Skin epidermis (tissue), 12 donors: Measurements from ENCODE around the gene UROC1.

Source experiments
- H3K27ac ChIP-seq, 21 experiments: fragments of 200-600 bp; sonication (generic) in 11 of 21; one replicate each; pipeline ENCODE4 v1.5.0; 2020; ENCODE audit warnings: mild to moderate bottlenecking in 3 of 21, inconsistent platforms in 2 of 21, moderate library complexity in 2 of 21
- H3K4me3 ChIP-seq, 7 experiments: fragments of 200-600 bp; sonication (generic) in 2 of 7; one replicate each; pipeline ENCODE4 v1.5.0; 2020; ENCODE audit warnings: inconsistent platforms in 2 of 7, mild to moderate bottlenecking in 2 of 7, moderate library complexity in 1 of 7

The UROC1 gene

DNA sequence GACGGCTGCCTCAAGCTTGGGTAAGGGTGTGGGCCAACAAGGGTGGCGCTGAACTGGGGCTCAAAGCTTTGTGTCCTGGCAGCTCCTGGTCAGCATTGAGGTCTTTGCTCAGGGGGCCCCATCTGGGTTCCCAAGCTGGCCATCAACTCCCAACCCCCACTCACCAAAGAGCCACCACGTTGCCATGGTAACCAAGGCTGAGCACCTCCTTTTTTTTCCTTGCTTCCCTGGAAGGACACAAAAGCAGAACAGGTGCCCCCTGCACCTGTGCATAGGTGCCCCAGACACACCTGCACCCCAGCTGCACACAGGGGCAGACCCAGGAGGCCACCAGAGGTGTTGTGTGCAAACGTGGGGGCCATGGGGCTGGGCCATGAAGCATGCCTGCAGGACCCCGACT is 16.5 kb downstream of the UROC1 start:
- no peak overlapping the region for H3K4me3 ChIP-seq

DNA sequence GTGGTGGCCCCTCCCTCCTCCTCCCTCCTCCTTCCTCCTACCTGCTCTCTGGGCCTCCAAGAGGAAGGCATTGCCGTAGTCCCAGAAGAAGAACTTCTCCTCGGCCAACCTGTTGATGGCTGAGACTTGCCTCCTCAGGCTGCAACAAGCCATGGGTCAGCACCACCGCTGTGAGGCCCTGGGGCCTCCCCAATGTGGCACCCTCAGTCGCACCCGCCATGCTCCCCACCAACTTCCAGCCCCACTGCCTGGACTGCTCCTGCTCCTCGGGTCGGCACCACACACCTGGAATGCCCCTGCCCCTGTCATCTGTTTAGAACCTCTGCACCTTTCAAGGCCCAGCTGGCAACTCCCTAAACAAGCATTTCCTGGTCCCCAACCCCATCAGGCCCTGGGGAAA is 17.6 kb downstream of the UROC1 start:
- Histone ChIP-seq H3K27ac (no peak overlapping the region), H3K4me3 (no peak overlapping the region)

More for the DNA sequence above, 16.5 kb downstream of the UROC1 start:
- H3K27ac ChIP-seq = no peak overlapping the region

DNA sequence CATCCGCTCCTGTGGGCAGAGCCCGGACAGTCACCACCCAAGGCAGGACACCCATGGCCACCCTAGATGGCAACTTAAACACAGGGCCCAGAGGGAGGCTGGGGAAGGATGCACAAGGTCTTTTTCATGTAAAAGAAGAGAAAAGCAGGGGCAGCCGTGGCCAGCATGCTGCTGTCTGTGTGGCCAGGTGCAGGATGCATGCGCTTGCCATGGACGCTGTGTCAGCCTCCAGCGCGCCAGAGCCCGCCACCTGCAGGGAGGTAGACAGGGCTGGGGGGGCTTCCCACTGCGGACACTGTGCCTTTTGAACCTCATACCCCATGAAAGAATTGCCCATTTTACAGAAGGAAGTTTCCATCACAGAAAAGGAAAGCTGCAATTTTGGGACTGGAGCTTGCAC is 18.2 kb downstream of the UROC1 start:
- H3K4me3 ChIP-seq = no peak overlapping the region

DNA sequence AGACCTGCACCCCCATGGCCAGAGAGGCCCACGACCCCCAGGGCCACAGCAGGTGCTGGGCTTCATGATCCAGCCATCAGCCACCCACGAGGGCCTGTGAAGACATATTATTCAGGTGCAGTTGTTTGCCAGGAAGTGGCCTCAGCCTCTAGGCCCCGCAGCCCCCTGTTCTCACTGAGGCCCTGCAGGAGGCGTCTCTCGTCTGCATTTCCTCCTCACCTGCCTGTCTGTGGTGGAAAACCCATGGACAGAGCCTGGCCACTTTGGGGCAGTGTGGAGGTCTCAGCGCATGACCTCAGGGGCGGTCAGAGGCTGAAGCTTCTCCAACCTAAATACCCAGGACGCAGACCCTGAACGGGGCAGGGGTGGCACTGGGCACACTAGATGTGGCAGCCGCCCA is 18.6 kb downstream of the UROC1 start:
- H3K4me3 ChIP-seq = no peak overlapping the region
- H3K27ac ChIP-seq = no peak overlapping the region

More for the DNA sequence above, 18.2 kb downstream of the UROC1 start:
- no peak overlapping the region for H3K27ac ChIP-seq

DNA sequence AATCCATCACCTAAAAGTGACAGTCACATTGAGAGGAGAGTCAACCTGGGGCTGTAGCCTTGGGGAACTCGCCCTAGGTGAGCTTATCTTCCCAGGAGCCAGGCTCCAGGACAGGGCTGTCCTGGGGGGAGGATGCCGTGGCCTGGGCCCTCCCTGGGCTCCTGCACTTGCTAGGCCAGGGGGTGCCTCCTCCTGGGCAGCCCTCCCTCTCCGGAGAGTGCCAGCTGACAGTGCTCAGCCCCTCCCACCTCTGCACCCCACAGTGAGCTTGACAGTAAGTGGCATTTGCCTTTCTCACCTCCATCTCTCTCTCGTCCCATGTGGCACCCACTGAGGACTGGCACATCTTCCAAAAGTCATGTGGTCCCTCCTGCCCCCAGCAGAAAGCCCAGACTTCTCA is 19.1 kb downstream of the UROC1 start:
- Histone ChIP-seq H3K4me3 (no peak overlapping the region), H3K27ac (no peak overlapping the region)

DNA sequence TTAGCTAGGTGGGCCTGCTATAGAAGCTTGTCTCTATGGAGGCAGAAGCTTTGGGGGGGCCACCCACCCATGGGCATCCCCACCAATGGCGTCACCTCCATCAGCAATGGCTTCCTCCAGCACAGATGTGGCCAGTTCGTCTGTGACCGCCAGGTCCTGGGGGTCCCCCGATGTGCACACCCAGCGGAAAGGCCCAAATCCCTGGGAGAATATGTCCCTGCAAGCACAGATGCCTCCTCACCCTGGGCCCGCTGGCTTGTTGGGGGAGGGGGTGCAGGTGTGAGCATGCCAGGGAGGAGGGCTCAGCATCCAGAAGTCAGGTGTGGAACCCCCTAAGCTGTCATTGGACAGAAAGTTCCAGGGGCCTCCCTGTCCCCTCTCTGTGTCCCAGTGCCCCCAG is 19.6 kb downstream of the UROC1 start:
- H3K27ac ChIP-seq = no peak overlapping the region

DNA sequence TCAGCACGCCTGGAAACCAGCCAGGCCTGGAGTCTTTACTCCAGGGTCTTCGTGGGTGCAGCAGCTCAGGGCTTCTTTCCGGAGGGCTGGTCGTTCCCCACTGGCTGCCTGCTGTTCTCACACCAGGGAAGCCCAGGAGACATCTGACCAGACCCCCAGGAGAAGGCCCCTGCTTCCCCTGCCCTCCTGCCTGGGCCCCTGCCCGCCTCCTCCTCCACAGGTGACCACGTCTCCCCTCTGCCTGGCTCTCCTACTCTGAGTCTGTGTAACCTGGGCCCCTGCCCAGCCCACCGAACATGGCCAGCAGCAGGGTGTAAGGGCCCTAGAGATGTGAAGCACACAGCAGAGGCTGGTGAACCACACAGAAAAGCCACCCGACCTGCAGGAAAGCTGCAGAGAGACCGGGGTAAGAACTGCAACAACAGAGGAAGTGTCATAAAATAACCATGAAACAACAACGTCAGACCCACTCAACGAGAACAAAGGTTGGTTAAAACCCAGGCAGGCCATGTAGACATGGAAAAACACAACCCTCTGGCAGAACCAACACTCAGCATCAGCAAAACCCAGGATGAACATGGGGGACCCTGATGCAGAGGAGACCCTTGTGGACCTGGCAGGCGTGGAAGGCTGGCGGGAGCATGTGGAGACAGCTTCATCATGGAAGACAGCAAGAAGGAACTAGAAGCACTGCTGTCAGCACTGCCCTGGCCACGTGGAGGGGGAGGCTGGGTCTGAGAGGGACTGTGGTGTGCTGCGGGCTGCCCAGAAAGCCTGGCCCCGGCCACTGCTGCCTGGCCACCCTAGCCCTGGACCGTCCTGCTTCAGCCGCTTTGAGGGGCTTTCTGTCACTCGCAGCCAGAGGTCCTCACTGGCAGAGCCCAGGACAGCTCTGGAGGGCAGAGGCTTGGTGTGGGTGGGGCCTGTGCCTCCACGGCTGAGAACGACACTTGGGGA is 20.4 kb downstream of the UROC1 start:
- Histone ChIP-seq H3K4me3 (no peak overlapping the region), H3K27ac (no peak overlapping the region)

More for the DNA sequence above, 19.6 kb downstream of the UROC1 start:
- no peak overlapping the region for H3K4me3 ChIP-seq

DNA sequence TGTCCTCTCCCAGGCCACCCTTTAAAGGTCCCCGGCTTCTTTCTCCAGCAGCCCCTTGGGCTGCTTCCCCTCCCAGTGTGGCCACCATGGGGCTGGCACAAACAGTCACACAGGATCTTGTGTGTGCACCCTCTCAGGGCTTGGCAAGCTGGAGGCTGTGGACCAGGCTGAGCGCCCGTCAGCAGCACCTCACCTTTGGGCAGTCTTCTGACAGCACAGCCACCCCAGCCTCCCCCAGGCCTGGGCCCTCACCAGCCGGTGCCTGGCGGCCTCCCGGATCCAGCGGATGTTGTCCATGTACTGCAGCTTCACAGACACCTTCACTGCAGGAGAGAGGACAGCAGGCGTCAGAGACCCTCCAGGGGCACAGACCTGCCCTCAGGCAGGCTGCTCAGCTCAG is 21.8 kb downstream of the UROC1 start:
- H3K27ac ChIP-seq = no peak overlapping the region
- H3K4me3 ChIP-seq = no peak overlapping the region

DNA sequence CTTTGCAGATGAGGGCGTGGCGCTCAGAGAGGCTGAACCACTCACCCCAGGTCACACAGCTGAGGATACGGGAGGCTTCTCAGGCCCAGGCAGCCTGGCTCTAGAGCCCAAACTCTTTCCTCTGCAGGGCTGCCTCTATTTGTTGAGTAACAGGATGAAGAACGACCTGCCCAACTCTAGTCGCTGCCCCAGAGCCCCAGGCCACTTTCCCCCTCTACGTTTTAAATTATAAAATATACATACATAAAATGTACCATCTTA is 22.7 kb downstream of the UROC1 start:
- H3K27ac ChIP-seq = no peak overlapping the region
- H3K4me3 ChIP-seq = no peak overlapping the region

DNA sequence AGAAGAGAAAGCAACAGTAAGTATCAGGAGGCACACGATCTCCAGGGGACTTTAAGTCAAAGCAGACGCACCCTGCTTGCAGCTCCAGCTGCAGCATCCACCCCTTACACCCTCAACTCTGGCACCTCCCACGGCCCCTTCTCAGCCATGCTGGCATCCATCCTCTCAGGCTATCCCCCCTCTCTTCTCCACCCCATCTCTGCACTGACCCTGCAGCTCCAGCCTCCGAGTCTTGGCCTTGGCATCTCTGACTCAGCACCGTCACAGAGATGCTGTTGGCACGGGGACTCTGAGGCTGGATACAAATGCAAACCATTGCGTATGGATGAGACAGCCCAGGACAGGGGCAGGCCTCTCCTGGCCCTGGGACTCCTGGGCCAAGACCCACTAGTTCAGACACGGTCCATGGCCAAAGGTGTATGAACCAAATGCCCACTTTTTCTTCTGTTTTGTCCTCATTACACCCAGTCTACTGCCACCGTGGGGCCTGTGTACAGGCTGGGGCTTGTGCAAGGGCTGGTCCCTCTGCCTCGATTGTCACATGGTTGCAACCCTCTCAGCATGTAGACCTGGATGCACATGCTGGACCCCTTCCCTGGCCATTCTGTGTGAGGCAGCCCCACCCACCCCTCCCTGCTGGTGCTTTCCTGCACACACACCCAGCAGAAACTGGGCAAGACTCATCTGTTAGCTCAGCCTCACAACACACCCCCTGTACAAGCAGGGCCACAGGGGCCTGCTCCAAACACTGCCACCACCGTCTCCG is 23.2 kb downstream of the UROC1 start:
- no peak overlapping the region for H3K4me3 ChIP-seq
- no peak overlapping the region for H3K27ac ChIP-seq

DNA sequence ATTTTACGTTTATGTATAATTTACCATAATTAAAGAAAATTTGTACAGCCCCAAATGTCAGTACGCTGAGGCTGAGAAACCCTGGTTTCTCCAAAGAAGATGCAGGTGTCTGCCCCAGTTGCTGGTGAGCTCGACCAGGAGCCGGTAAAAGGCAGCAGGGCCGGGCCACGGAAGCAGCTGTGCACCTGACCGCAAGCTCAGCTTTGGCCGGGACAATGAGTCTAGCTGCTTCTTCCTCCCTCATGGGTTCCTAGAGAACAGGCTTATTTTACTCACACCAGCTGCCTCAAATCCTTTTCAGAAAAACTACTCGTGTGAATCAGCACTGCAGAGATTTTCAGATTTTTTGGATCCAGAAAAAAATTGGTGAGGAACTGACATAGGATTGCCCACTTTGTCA is 23.8 kb downstream of the UROC1 start:
- Histone ChIP-seq H3K27ac (no peak overlapping the region), H3K4me3 (no peak overlapping the region)

DNA sequence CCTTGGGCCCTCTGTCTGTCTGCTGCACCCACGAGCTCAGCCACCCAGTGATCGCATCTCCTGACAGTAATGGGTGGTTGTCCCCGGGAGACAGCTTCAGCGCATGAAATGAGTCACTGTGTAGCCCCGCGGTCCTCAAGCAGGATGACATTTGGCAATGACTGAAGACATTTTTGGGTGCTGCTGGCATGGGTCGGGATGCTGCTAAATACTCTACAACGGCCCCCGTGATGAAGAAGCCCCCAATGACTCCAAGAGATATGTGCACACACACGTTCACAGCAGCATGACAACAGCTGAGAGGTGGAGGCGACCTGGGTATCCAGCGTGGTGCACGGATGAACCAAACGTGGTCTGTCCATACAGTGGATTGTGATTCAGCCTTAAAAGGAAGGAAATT is 24.5 kb downstream of the UROC1 start:
- Histone ChIP-seq H3K4me3 (no peak overlapping the region), H3K27ac (no peak overlapping the region)

DNA sequence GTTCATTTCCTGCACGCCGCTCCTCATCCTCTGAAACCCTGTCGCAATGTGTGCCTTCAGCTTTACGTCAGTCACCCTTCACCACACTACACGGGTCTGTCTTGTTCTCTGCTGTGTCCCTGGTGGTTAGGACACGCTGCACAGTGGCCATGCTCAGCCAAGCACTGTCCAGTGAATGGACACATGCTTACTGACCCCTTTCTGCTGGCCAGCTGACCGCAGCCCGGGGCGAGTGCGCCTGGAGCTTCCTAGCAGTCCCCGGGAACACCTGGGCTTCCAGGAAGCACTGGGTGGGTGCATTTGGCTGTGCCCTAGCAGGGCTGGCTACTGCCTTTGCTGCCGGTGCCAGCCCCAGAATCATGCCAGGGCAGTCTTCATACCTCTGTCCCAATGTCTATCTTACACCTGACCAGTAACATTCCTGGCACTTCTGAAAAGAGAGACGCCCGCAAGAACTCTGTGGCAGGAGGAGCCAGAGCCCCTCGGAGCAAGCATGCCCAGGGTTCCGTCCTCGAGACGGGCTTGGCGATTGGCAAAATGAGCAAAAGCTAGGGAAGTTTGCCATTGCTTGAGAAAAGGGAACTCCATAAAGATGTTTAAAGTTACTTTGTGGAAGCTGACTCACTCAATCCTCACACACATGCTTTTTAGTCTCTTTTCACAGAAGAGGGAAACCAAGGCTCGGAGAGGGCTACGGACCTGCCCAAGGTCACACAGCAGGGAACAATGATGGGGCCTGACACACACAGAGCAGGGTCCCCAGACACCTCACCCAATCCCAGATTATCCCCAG is 26.2 kb downstream of the UROC1 start:
- no peak overlapping the region for H3K4me3 ChIP-seq
- H3K27ac ChIP-seq = no peak overlapping the region

DNA sequence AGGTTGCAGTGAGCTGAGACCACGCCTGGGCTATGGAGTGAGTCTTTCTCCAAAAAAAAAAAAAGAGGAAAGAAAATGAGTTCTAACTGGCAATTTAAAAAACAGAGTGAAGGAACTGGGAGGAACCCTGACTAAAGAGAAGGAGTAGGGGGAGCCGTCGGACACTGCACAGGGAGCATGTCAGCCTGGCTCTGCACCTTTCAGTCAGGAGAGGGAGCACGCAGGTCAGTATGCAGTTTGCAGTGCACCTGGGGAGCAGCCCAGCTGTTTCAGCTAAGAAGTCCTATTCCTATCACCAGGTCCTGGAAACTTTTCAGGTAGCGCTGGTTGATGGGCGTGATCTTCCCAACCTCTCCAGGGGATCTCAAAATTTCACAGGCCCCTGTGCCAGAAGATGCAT is 27.0 kb downstream of the UROC1 start:
- Histone ChIP-seq H3K4me3 (no peak overlapping the region), H3K27ac (no peak overlapping the region)

DNA sequence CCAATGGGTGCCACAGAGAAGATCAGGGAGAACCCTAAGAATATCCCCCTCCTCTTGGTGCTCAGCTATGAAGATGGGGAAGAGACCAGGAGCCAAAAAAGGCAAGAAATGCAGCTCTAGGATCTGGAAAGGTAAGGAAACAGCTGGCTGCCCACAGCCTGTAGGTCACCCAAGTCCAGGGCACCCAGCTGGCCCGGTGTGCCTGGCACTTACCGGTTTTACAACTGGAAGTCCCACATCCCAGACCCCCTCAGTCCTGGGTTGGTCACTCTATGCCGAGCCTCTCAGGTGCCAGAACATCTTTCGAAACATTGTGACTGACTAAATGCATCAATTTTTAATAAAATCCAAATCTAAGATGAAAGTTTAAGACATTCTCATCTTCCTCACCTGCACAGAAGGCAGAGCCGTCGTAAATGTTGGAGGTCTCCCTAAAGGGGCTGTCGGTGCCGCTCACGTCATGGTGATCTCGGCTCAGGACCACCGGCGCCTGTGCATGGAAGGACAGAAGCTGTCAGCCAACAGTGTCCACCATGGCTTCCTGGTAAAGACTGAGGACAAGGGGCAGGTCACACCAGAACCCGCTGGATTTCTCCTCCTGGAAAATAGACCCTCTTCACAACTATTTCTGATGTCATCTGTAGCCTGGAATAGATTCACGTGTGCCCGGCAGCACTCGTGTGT is 28.5 kb downstream of the UROC1 start:
- Histone ChIP-seq H3K27ac (no peak overlapping the region), H3K4me3 (no peak overlapping the region)

DNA sequence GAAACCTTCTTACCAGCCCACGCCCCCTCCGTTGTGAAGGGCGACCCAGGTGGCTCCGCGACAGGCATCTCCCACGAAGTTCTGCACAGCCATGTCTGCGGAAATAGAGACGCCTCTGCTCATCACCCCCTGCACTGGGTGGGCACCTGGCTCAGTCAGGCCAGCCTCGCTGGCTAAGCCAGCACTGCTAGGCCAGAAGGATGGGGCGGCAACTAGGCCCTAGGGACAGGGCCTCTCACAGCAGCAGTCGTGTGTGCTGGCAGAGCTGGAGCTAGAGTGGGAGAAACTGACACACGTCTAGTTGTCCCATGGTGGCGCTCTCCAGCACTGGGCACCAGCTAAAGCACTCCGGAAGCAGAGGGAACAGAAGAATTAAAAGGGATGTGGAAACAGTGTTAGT is 29.4 kb downstream of the UROC1 start:
- Histone ChIP-seq H3K27ac (no peak overlapping the region), H3K4me3 (no peak overlapping the region)

DNA sequence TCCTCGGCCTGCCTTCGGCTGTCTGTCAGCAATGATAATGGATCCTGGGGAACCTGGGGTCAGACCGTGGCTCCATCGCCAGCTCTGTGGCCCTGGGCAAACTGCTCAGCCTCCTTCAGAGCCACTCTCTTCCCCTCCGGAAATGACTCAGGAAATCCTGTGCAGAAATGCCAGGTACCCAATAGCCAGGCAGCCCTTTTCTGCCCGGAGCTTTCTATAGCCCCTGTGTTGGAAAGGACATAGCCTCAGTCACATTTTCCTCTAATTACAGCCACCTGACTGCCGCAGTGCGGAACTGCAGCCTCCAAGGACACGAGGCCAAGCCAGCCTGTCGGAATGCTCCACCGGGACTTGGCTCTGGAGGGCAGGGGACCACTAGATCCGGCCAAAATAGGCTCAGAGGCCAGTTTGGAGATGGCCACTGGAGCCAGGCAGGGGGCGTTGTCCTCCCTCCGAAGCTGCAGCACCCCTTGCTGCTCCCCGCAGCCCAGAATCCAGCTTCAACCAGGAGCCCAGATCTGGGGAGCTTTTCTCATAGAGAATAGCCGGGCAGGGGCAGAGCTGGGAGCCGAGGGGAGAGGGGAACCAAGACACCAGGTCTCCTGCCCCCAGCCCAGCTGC is 30.3 kb downstream of the UROC1 start:
- peak overlapping the region in 1 of 21 experiments; percentile 46 for H3K27ac ChIP-seq
- H3K4me3 ChIP-seq = no peak overlapping the region

DNA sequence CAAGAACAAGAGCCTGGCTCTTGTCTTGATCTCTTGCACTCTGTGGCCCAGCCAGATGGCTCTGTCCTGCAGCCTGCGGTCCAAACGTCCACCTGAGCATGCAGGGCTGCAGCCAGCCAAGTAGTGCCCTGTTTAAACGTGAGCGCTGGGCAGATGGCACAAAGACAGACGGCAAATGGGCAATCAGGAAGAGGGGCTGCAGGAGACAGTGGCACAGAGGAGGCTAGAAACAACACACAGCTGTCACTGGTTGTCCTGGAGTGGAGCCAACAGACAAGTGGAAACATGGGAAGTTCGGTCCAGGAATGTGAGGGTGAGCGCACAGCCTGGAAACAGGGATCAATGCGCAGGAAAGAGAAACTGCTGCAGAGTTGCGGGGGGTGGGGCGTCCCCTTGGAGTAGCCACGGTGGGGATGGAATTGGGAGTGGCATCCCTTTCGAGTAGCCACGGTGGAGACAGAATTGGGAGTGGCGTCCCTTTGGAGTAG is 31.2 kb downstream of the UROC1 start:
- Histone ChIP-seq H3K27ac (no peak overlapping the region), H3K4me3 (no peak overlapping the region)

DNA sequence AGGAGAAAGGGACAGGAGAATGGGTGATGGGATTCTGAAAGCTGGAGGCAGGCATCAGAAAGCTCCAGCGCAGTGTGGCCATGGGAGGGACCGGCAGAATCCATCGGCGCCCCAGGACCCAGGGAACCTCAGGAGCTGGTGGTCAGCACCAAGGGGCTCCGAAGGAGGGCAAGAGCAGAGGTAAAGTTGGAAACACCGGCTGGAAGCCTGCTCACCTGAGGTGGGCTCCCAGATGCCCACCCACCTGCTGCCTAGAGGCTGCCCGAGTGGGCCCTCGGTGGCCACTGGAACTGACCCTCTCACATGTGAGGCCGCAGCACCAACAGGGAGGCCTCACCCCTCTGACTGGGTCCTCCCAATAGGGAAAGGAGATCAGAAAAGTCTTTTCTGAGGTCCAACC is 31.6 kb downstream of the UROC1 start:
- Histone ChIP-seq H3K27ac (no peak overlapping the region), H3K4me3 (no peak overlapping the region)
